AG09319 (cell line): ENCODE results near the gene COL23A1.

ENCODE experiments used
- DNase-seq: peaks from one replicate; pipeline ENCODE4 v3.0.0-alpha.2; 2010; ENCODE audit warnings: low read depth; ENCODE audit errors: extremely low read depth
- TF ChIP-seq, protein P1 (sequence below): IDR thresholded peaks from 2 replicates; pipeline ENCODE4 v1.5.1; 2011; ENCODE audit warnings: low read depth, mild to moderate bottlenecking, inconsistent platforms, low read length, moderate library complexity

The COL23A1 gene

DNA sequence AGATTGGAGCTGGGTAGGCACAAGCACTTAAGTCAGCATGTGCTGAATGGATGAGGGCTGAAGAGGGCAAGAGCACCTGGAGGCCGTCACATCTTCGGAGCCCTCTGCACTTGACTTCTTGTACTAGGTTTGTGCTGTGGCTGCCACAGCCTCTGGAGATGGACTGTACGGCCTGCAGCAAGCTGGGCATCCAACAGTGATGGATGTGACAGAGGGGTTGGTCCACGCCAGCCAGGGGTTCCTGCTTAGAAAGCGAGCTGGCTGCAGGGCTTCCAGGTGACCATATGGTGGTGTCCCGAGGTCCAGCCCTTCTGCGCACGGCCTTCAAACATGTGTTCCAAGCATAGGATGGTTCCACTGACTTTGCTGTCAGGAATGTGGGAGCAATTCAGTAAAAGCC, 292.4 kb downstream of the COL23A1 start:
- no peak for DNase-seq
- TF ChIP-seq, protein P1, sequence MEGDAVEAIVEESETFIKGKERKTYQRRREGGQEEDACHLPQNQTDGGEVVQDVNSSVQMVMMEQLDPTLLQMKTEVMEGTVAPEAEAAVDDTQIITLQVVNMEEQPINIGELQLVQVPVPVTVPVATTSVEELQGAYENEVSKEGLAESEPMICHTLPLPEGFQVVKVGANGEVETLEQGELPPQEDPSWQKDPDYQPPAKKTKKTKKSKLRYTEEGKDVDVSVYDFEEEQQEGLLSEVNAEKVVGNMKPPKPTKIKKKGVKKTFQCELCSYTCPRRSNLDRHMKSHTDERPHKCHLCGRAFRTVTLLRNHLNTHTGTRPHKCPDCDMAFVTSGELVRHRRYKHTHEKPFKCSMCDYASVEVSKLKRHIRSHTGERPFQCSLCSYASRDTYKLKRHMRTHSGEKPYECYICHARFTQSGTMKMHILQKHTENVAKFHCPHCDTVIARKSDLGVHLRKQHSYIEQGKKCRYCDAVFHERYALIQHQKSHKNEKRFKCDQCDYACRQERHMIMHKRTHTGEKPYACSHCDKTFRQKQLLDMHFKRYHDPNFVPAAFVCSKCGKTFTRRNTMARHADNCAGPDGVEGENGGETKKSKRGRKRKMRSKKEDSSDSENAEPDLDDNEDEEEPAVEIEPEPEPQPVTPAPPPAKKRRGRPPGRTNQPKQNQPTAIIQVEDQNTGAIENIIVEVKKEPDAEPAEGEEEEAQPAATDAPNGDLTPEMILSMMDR = no peak

DNA sequence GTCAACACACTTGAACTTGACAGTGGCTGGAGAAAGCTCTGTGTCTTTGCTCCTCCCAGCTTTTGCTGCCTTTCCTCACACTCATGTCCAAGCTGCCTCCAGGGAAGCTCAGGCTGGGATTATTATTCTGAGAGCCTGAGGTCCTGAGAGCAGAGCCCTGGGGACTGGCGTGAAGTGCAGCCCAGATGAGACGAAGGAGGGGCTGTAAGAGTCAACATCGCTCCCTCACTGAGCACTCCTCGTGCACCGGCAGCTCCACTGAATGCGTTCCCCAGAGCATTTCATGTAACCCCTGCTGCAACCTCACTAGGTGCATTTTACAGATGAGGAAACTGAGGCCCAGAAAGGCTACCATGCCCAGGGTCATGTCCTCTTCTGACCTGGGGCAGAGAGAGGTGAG, 294.1 kb downstream of the COL23A1 start:
- DNase-seq = no peak

DNA sequence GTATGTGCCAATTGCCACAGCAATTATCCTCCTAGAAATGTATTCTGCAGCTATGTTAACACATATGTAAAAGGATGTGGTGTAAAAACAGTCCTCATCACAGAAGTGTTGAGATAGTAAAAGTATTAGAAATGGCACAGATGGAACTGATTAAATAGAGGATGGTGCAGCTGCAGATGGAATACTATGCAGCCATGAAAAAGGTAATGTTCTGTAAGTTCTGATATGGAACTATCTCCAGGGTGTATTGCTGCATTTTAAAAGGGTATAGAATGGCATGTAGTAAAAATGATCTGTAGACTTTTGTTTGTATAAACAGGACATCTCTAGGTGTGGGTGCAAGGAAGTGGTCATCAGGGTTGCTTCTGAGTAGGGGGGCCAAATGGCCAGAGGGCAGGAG, 294.6 kb downstream of the COL23A1 start:
- no peak for DNase-seq
- TF ChIP-seq, protein P1 = no peak

More for the DNA sequence above, 294.1 kb downstream of the COL23A1 start:
- TF ChIP-seq, protein P1 = no peak

DNA sequence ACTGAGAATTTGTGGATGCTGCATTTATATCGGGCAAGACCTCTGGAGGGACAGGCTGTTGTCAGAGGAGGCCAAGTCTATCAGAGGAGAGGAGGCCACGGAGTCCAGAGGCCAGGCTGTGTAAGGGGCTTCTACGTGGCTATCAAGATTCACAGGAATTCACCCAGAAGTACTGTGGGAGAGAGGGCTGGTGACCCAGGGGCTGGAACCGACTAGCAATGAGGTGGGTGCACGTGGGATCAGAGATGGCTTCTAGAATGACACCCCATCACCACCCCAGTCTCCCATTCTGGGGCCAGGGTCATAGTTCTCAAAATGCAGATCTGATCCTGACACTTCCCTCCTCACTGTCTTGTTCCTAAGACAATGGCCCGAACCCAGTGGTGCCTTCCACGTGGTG, 296.4 kb downstream of the COL23A1 start:
- TF ChIP-seq, protein P1 = no peak
- no peak for DNase-seq

DNA sequence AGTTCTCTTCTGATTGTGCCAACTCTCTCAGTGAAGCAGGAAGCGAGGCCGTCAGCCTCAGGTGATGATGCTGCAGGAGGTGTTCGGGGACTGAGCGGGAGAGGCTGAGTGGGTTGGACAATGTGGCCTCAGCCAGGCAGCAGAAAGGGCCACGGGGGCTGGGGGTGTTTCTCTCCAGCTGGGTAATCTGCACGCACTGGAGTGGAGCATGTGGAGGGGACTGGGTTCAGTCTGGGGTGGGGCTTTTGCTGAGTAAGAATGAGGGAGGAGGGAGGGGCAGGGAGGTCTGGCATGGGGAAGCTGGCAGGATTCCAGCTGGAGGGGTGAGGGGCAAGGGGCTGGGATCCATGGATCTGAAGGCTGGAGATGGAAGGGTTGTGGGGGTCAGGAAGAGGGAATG, 296.8 kb downstream of the COL23A1 start:
- TF ChIP-seq, protein P1 = no peak
- DNase-seq = no peak

DNA sequence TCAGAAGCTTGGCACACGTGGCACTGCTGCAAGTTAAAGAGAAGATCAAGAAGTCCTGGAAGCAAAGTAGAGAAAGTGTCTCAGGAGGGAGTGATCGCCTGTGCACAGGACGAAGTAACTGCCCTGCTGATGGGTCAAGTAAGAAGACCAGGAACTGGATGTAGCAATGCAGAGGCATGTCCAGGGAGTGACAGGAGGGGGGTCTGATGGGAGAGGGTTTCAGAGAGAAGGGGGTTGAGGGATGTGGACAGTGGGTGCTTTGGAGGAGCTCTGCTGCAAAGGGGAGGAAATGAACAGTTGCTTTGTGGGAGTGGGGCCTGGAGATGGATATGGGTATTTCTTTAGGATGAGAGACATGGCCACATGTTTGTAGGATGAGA, 297.4 kb downstream of the COL23A1 start:
- no peak for DNase-seq
- TF ChIP-seq, protein P1 = no peak

DNA sequence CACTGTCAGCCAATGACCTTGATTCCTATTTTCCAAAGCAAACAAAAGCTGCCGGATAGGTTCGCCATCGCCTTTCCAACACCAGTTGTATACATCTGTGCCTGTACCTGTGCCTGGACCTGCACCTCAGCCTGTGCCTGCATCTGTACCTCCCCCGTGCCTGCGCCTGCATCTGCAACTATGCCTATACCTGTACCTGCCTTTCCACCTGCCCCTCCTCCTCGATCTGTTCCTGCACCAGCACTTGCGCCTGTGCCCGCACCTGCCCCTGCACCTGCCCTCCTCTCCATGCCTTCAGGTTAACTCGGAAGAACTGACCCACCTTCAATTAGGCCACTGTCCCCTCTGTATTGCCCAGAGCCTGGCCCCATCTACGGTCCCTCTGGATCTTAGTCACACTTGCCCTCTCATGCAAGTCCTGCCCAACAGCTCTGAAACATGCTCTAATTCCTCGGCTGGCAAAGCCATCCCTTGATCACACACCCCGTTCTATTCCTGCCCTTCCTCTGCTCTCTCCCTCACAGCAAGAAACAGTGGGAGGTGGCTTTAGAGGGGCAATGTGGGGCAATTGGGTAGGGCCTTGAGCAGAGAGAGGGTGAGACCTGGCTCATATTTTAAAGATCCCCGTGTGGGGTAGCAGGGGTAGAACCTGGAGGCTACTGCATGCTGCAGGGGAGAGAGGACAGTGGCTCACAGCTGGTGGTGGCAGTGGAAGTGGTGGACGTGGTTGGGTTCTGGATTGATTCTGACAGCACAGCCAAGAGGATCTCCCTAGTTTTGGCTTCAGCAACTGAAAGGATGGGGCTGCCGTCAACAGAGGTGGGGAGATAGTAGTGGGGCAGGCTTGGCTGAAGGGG, 298.0 kb downstream of the COL23A1 start:
- DNase-seq = no peak
- TF ChIP-seq, protein P1 = no peak
